Activated CD4-positive, alpha-beta T cell treated with anti-CD3 and anti-CD28 coated beads, Interleukin-10, Interleukin-2, amounts not matched to agents 100 ng/mL and 50 ng/mL, durations not matched to agents 16 hours and 8 hours (primary cell): Measurements from ENCODE around the gene SMIM22.

ENCODE experiments used
- DNase-seq: peaks from one replicate; pipeline ENCODE4 v3.0.0-alpha.2; 2020

The SMIM22 gene

GRCh38 chr16:4795181-4795827 lies at the start of gene SMIM22:
SMIM22 (plus strand) TSS chr16:4795369; CDS start chr16:4795735, 366 bp downstream.
- no peak for DNase-seq

DNA sequence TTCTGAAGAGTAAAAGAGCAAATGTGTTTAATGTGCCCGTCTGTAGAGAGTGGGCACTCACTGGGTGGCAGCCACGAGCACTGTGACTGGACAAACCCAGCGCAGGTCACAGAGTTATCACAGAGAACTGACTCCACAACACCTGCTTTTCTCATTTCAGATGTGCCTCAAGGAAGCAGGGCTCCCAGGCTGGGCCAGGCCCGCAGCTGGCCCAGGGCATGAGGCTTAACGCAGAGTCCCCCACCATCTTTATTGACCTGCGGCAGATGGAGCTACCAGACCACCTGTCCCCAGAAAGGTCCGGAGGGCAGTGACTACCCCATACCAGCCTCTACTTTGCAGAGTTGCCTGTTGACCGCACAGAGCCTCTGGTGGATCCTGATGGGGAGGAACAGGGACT lies 49.0 kb upstream of the SMIM22 start:
- DNase-seq, result no peak

DNA sequence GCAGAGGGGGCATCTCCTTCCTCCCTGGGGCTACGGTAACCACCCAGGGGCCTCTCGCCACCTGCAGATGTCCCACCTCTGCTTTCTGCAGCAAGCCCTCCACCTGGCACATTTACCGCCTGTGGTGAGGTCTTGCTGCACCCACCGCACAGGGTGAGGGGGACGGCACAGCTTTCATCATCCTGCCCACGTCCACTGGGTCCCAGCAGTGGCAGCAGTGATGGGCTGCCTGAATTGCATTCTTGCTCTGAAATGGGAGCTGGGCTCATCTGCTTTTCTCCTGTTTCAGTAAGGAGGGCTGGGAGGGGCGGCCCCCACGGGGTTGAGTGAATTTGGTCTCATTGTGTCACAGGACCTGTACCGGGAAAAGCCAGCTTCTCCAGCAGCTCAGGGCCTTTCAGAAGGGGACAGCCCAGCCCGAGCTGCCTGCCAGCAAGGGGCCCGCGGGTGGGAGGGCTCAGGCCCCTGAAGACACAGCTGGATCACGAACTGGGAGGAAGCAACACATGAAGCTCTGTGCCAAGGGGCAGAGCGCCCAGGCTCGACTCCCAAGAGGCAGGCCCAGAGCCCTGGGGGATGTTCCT lies 48.1 kb upstream of the SMIM22 start:
- no peak for DNase-seq

GRCh38 chr16:4747906-4748681 lies 47.1 kb upstream of the SMIM22 start:
- no peak for DNase-seq

- no peak for DNase-seq
These were observed 46.3 kb upstream of the SMIM22 start for GRCh38 chr16:4748682-4749411.

GRCh38 chr16:4749700-4750257 lies 45.4 kb upstream of the SMIM22 start:
- no peak for DNase-seq

- DNase-seq, result no peak
These were observed 44.3 kb upstream of the SMIM22 start for GRCh38 chr16:4750896-4751295.

DNA sequence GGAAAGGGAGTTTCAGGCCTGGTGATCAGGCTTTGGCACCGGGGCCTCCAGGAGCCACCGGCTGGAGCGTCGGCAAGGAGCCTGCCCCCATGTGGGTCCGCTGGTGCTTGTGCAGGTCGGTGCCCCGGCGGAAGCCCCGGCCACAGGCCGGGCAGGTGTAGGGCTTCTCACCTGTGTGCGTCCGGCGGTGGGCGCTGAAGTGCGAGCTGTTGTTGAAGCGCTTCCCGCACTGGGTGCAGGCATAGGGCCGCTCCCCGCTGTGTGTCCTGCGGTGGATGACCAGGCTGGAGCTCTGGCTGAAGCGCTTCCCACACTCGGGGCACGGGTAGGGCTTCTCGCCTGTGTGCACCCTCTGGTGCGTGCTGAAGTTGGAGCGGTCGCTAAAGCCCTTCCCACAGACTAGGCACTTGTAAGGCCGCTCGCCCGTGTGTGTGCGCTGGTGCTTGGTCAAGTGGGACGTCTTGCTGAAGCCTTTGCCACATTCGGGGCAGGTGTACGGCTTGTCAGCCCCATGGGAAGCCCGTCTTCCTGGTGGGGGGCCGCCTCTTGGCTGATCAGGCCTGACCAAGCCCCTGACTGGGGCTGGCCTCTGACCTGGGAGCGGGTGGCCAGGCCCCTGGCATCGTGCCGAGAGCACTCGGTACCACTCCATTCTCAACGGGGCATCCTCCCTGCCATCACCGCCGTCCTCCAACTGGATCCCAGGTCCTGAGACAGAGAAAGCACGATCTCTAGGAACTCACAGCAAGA lies 42.6 kb upstream of the SMIM22 start:
- DNase-seq, result no peak

GRCh38 chr16:4753227-4753626 lies 41.9 kb upstream of the SMIM22 start:
- no peak for DNase-seq

GRCh38 chr16:4754865-4755264 lies 40.3 kb upstream of the SMIM22 start:
- DNase-seq, result no peak

- DNase-seq, result no peak
These were observed 39.5 kb upstream of the SMIM22 start for GRCh38 chr16:4755687-4756086.

GRCh38 chr16:4760221-4760910 lies 34.8 kb upstream of the SMIM22 start:
- no peak for DNase-seq

DNA sequence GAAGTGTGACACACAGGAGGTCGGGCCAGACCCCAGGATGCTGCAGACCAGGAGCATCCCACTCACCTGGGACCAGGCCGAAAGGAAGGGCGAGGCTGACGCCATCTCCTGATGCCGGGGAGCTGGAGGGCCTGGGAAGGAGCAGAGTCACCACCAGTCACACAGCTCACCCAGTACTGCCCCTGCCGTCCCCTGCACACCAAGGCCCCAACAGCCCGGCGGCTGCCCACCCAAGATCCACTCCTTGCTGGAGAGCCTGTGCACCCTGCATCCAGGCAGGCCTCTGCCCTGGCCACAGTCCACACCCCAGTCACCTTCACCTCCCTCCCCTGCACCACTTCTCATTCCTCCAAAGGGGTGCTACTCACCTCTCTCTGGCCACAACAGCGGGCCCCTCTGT lies 33.0 kb upstream of the SMIM22 start:
- no peak for DNase-seq

- no peak for DNase-seq
These were observed 31.4 kb upstream of the SMIM22 start for GRCh38 chr16:4763791-4764190.

- no peak for DNase-seq
These were observed 29.4 kb upstream of the SMIM22 start for GRCh38 chr16:4765511-4766474.

DNA sequence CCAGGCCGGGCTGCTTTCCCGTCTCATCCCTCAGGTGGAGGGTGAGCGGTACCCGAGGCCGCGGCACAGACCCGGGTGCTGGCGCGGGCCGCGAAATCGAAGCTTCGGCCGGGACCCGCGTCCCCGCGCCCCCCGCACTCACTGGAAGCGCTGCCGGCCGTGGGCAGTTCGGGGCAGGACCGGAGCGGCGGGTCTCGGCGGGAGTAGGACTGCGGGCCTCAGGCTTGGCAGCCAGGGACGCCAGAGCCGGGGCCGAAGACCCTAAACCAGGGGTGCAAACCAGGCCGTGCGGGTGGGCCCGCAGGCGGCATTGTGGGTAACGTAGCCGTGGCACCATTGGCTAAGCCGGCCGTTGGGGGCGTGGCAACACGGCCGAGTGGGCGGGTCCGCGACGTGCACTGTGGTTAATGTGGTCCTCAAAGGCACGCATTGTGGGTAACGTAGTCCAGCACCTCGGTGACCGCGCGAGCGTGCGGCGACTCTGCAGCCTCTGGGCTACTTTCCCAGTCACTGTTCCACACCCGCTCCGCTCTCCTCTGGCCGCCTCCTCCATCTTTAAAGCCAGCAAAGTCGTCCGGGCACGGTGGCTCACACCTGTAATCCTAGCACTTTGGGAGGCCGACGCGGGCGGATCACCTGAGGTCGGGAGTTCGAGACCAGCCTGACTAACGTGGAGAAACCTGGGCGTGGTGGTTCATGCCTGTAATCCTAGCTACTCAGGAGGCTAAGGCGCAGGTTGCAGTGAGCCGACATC lies 28.1 kb upstream of the SMIM22 start, which contains the start of gene ZNF500:
Gene ZNF500 (minus strand): TSS at position 288 of the 754 bp plus-strand sequence. CDS start 1,184 bp downstream, outside the sequence.
- DNase-seq, result peak; percentile 98

DNA sequence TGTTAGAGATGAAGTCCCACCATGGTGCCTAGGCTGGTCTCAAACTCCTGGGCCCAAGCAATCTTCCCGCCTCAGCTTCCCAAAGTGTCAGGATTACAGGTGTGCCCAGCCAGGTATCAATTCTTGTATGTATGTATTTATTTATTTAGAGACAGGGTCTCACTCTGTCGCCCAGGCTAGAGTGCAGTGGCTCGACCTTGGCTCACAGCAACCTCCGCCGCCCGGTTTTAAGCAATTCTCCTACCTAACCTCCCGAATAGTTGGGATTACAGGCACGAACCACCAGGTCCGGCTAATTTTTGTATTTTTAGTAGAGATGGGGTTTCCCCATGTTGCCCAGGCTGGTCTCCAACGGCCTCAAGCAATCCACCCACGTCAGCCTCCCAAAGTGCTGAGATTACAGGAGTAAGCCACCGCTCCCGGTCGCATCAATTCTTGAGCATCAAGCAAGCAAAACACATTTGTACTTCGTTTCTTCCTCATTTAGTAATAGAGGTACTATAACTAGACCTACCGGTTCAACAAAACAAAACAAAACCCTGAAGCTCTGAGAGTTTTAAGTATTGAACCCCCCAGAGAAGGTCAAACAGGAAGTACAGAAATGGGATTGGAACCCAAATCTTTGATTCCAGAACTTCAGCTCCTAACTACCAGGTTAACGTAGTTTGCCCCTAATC lies 27.2 kb upstream of the SMIM22 start:
- DNase-seq, result peak; percentile 26

DNA sequence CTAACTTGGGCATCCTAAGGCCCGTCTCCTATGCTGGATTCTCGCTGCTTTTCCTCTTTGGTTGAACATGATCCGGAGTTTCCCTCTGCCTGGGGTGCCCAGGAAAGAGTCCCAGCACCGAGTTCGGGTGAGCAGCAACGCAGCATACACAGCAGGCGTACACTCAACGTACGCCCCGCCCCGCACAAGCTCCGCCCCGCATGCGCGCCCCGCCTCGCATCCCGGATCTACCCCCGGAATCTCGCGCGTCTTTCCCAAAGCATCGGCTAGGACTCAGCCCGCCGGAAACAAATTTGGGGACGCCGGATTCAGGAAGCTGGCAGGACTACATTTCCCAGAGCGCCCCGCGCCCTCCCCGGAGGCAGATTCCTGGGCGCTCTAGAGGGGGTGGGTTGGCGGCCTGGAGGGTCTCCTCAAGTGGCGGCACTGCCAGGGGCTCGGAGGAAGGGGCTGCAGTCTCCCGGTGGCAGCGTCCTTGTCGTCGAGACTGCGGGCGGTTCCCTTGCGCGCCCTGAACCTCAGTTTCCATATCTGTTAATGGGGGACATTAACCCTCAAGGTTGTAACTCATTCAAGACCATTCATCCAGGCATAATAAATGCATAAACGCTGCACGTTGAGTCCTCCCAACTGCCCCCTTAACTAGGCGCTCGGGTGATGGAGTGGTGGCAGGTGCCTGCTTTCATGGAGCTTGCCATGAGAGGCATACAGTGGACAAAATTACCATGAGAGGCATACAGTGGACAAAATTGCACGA lies 26.4 kb upstream of the SMIM22 start:
- peak; percentile 93 for DNase-seq
